Stimulated activated effector memory CD8-positive, alpha-beta T cell treated with anti-CD3 and anti-CD28 coated beads, Interleukin-12 subunit alpha, Interleukin-12 subunit beta, amount 100 ng/mL, for 72 hours (primary cell): Measurements from ENCODE around the gene CCDC154.
"Not testable (repeated sequence)": the region's sequence is repeated elsewhere in the genome, so short reads cannot be mapped to it uniquely, and the experiment has no call there.

Source experiments
- ATAC-seq: fragments of 150-1000 bp; cut with Tn5 transposase; 2 replicates; pipeline ENCODE4 v1.10.0; 2021
- DNase-seq, 2 donors: peaks; one replicate each; pipeline ENCODE4 v3.0.0; 2021 to 2022; ENCODE audit warnings: low spot score in 2 of 2
- H3K27ac Mint-ChIP-seq: one replicate; pipeline ENCODE4 v1.8.0; 2022; ENCODE audit warnings: mild to moderate bottlenecking, mixed read lengths
- H3K36me3 Mint-ChIP-seq: one replicate; pipeline ENCODE4 v1.8.0; 2022; ENCODE audit warnings: mild to moderate bottlenecking, mixed read lengths
- H3K4me1 Mint-ChIP-seq: one replicate; pipeline ENCODE4 v1.8.0; 2022; ENCODE audit warnings: mixed read lengths
- H3K4me3 Mint-ChIP-seq: one replicate; pipeline ENCODE4 v1.8.0; 2022; ENCODE audit warnings: mild to moderate bottlenecking, mixed read lengths
- H3K9me3 Mint-ChIP-seq: one replicate; pipeline ENCODE4 v1.8.0; 2022; ENCODE audit warnings: mixed read lengths

CCDC154 gene

DNA sequence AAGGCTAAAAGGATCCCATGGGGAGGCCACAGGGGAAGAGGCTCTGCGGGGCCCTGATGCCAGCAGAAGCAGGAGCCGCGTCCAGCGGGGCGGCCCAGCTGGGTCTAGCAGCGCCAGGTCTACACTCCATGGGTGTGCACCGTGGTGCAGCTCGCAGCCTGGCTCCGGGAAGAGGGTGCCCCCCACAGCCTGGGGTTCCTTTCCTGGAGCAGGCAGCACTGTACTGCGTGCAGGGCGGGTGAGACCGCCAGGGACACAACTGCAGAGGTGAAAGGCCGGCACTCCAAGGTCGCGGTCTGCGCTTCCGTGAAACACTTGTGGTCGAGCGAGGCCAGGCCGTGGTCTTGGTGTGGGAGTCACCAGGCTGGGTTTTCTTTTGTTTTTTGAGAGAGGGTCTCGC, 6.5 kb upstream of the CCDC154 start:
- H3K9me3 Mint-ChIP-seq, result no peaks in the 10 kb centered on the region
- no peak overlapping the region for H3K27ac Mint-ChIP-seq
- DNase-seq, result no peak
- H3K4me3 Mint-ChIP-seq, result no peak overlapping the region
- no peak for ATAC-seq
- no peaks in the 10 kb centered on the region for H3K4me1 Mint-ChIP-seq
- peaks cover 6% of the 10 kb centered on the region for H3K36me3 Mint-ChIP-seq

DNA sequence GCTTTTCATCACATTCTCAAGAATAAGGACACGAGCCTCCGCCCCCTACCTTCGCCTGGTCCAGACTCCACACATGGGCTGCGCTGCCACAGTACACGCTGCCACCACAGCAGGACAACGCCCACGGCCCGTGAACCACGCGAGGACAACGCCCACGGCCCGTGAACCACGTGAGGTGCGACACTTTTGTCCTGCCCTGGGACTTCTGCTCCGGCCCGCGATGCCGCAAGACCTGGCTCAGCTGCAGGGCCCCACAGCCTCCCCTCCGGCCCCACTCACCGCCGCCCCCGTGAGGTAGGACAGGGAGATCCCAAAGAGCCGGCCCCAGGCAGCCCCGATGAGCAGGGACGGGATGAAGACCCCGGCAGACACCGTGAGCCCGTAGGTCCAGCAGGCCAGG, 5.9 kb upstream of the CCDC154 start:
- ATAC-seq, result no peak
- H3K36me3 Mint-ChIP-seq, result peaks cover 6% of the 10 kb centered on the region

DNA sequence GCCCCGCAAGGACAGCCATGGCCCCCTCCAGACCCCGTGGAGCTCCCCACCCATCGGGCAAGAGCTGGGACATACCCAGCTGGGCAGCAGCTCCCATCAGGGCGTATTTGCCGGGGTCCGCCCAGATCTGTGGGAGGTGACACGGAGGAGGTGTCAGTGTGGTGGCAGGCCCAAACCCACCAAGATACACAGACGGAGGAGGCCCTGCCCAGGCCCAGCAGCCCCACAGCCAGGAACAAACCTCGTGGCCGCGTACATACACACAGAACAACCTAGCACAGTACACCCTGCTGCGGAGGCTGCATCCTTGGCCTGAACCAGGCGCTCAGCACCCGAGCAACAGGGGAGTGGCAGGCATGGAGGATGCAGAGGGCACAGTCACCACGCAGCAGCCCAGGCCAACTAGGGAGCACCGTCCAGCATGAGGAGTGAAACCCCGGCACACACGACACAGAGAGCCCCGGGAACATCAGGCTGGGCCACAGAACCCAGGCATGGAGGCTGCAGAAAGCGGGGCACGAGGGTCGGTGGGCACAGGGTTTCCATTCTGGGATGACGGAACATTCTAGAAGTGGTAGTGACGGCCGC, 4.9 kb upstream of the CCDC154 start:
- H3K4me3 Mint-ChIP-seq, result no peak overlapping the region

More for the DNA sequence above, 5.9 kb upstream of the CCDC154 start:
- no peaks in the 10 kb centered on the region for H3K9me3 Mint-ChIP-seq
- no peak overlapping the region for H3K4me3 Mint-ChIP-seq
- no peaks in the 10 kb centered on the region for H3K4me1 Mint-ChIP-seq
- no peak for DNase-seq
- no peak overlapping the region for H3K27ac Mint-ChIP-seq

DNA sequence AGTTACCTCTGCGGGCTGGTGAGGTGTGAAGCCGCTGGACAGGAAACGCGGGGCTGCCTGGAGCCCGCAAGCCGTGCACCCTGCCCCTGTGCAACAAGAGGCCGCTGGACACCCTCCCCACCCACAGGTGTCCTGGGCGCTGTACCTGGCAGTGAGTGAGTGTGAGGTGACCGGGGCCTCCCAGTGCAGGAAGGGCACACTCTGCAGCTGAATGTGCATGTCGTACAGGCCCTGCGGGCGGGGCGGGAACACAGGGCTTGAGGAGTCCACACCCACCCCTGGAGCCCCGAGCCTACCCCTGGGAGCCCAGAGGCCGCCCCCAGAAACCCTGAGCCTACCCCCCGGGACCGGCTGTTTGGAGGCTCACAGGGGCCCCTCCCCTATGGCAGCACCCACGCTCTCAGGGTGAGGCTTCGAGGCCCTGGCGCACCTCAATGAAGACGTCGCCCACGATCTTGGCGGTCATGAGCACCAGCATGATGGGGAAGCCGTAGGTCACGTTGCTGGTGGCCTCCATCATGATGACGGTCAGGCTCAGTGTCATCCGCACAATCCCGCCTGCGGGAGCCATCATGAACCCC, 4.3 kb upstream of the CCDC154 start:
- DNase-seq (no peak), ATAC-seq (no peak)
- Mint-ChIP-seq H3K36me3 (peaks cover 6% of the 10 kb centered on the region), H3K4me1 (no peaks in the 10 kb centered on the region), H3K4me3 (no peak overlapping the region), H3K9me3 (no peaks in the 10 kb centered on the region), H3K27ac (no peak overlapping the region)

More for the DNA sequence above, 4.9 kb upstream of the CCDC154 start:
- ATAC-seq, result no peak
- Mint-ChIP-seq H3K36me3 (peaks cover 6% of the 10 kb centered on the region), H3K9me3 (no peaks in the 10 kb centered on the region), H3K4me1 (no peaks in the 10 kb centered on the region), H3K27ac (peak overlapping the region; percentile 32)
- DNase-seq, result no peak

DNA sequence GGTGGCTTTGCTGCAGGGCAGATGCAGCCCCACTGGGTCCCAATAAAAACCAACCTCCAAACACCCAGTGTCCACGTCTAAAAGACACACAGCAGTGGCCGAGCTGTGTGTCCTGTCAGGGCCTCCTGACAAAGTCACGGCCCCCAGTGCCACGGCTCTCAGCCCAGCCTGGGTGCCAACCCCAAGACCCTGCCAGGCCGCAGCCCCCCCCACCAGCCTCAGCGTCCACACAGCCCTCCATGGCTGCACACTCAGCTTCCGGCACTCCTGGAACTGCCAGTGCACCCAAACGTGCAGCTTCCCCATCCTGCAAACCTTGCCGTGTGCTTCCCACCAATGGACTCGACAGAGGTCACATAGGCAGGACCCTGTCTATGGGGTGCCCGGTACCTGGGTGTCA, 3.6 kb upstream of the CCDC154 start:
- no peak overlapping the region for H3K27ac Mint-ChIP-seq
- no peak overlapping the region for H3K4me3 Mint-ChIP-seq
- H3K9me3 Mint-ChIP-seq, result no peaks in the 10 kb centered on the region
- DNase-seq, result no peak
- H3K4me1 Mint-ChIP-seq, result no peaks in the 10 kb centered on the region
- ATAC-seq, result no peak
- peaks cover 6% of the 10 kb centered on the region for H3K36me3 Mint-ChIP-seq

DNA sequence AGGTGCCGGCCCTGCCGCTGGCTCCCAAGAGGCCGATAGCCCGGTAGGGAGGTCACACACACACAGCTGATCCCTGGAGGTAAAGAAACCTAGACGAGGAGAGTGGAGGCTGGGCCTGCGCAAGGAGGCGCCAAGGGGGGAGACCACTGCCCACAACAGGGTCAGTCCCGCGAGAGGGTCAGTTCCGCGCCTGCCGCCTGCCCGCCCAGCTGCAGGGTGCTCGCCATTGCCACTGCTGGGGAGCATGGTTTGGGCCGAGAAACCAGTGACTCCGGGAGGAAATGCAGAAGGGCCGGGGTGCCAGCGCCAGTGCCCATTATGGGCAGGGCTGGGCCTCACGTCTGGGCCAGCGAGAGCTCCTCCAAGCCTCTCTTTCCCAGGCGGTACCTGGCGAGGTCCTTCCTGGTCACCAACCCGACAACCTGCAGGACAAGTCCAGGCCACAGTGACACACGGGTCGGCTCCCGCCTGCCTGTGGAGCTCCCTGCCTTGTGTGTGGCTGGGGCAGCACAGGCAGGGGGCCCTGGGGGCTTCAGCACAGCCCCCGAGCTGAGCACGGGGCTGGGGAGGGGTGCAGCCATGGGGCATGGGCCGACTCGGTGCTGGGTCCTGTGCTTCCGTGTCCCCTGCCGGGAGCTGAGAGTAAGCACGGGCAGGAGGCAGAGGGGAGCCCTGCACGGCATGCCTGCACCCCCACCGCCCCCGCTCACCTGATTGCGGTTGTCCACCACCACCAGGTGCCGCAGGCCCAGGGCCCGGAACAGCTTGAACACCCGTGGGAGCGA, 2.1 kb upstream of the CCDC154 start:
- H3K27ac Mint-ChIP-seq, result no peak overlapping the region
- H3K36me3 Mint-ChIP-seq, result peaks cover 6% of the 10 kb centered on the region
- no peak for ATAC-seq
- DNase-seq, result no peak
- H3K4me1 Mint-ChIP-seq, result no peaks in the 10 kb centered on the region
- H3K9me3 Mint-ChIP-seq, result no peaks in the 10 kb centered on the region
- no peak overlapping the region for H3K4me3 Mint-ChIP-seq

DNA sequence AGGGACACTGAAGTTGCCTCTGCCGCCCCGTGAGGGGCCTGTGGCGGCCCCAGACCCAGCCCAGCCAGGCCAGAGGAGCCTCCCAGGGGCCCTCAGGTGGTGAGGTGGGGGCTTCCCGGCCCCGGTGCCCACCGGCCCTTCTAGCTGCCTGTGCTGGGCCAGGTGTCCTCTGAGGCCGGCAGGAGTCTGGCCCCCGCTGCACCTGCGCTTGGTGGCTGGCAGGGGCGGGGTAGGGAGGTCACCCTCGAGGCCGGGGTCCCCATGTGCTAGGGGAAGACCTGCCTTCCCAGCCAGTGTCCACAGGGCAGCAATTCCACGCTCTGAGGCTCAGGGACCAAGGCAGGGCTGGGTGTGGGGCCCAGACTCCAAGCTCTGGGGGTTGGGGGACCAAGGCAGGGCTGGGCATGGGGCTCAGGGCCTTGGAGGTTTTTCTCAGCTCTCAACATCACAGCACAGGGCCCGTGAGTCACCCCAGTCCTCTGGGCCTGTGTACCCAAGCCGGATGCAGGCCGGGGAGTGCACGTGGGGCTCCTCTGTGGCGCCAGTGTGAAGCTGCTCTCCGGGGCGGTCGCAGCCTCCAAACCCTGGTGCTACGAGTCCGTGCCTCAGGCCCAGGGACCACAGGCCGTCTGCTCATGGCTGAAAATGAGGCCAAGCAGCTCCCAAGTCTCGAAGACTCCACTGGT, 1.3 kb upstream of the CCDC154 start:
- H3K4me1 Mint-ChIP-seq, result no peaks in the 10 kb centered on the region
- no peak for DNase-seq
- no peaks in the 10 kb centered on the region for H3K9me3 Mint-ChIP-seq
- no peak overlapping the region for H3K4me3 Mint-ChIP-seq
- H3K36me3 Mint-ChIP-seq, result peaks cover 6% of the 10 kb centered on the region
- no peak overlapping the region for H3K27ac Mint-ChIP-seq
- no peak for ATAC-seq

DNA sequence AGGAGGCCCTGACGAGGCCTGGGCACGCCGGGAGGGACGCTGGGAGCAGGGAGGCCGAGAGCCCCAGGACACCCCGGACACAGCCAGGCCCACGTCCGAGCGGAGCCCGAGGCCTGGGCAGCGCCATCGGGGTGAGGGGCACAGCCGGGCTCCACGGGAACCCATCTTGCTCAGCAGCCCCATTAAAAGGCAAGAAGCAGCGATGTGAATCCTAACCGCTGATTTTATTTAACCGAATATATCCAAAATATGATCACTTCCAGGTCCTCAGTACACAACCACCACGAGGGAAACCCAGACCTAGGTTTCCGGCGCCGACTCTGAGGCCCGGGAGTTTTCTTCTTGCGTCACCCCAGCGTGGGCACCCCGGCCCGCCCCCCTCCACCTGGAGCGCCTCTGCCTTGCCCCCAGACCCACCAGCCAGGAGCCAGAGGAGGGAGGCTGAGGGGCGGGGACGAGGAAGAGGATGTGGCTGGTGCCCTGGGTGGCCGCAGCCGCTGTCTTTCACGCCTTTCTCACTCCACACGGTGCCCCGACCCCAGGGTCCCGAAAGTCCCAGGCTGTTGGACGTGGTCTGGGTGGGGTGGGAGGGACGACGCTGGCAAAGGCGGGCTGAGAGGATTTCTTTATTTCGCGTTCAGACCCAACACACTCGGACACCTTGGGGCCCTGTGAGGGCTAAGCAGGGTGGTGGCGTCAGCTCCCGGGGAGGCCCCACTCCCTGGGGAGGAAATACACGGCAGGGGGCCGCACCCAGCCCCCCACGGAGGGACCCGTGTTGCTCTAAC, 568 bp upstream of the CCDC154 start:
- H3K9me3 Mint-ChIP-seq, result no peaks in the 10 kb centered on the region
- no peak for ATAC-seq

DNA sequence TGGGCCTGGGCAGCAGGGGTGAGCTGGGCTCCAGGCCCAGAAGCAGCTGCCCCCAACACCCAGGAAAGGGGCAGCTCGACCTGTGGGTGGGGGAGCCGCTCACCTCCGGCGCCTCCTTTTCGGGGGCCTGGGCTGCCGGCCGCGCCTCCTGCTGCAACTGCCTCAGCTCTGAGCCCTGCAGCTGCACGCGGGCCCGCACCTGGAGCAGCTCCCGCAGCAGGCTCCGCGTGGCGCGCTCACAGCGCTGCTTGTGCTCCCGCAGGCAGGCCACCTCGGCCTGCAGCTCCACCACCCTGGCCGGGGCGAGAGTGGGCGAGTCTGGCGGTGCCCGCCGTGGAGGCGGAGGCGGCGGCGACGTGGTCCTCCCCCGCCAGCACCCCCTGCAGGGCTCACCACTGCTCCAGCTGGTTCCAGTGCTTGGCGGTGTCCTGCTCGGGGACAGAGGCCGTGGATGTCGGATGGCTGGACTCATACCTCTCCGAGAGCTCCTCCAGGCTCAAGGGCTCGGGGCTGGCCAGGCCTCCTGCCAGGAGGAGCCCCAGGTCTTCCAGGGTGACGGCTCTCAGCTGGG, 868 bp downstream of the CCDC154 start:
- Mint-ChIP-seq H3K9me3 (no peaks in the 10 kb centered on the region), H3K36me3 (peaks cover 6% of the 10 kb centered on the region), H3K27ac (no peak overlapping the region), H3K4me1 (no peaks in the 10 kb centered on the region), H3K4me3 (no peak overlapping the region)
- DNase-seq (no peak), ATAC-seq (no peak)

More for the DNA sequence above, 568 bp upstream of the CCDC154 start:
- Mint-ChIP-seq H3K27ac (no peak overlapping the region), H3K4me3 (no peak overlapping the region), H3K4me1 (no peaks in the 10 kb centered on the region), H3K36me3 (peaks cover 4% of the 10 kb centered on the region)
- DNase-seq, result no peak

DNA sequence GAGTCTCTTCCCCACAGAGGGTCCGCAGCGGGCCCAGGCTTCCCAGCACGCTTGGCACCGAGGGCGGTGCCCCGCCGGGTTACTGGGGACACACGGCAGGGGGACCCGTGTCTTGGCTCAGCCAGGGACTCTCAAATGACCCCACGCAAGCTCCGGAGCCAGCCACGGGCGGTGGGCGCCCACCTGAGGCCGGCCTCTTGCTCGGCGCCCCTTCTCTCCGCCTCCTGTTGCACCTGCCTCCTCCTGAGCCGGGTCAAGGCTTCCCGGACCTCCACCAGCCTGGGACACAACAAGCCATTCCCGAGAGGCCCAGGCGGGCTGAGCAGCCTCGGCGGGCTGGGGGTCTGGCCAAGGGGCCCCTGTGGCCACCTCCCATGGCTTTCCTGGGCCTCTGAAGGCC, 1.7 kb downstream of the CCDC154 start:
- no peaks in the 10 kb centered on the region for H3K4me1 Mint-ChIP-seq
- ATAC-seq, result no peak
- peaks cover 6% of the 10 kb centered on the region for H3K36me3 Mint-ChIP-seq
- H3K9me3 Mint-ChIP-seq, result no peaks in the 10 kb centered on the region
- H3K27ac Mint-ChIP-seq, result no peak overlapping the region
- H3K4me3 Mint-ChIP-seq, result no peak overlapping the region
- DNase-seq, result no peak

DNA sequence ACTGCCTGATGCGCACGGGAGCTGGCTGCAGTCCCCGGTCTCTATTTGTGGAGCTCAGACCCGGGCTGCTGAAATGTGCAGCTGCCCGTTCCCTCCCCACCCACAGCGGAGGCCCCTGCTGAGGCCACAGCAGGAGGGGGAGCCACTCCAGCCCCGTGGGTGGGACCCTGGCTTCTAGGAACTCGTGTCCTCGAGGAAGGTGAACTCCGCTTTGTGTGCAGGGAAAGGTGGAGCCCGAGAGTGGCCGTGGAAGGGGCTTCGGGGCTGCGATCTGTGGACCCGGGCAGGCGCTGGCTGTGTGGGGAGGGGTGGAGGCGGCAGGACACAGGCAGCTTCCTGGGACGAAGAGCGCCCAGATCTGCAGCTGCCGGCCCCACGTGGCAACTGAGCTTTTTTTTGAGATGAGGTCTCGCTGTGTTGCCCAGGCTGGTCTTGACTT, 2.9 kb downstream of the CCDC154 start:
- peaks cover 6% of the 10 kb centered on the region for H3K36me3 Mint-ChIP-seq
- DNase-seq (no peak), ATAC-seq (no peak)
- H3K4me3 Mint-ChIP-seq, result no peak overlapping the region
- no peaks in the 10 kb centered on the region for H3K4me1 Mint-ChIP-seq
- no peaks in the 10 kb centered on the region for H3K9me3 Mint-ChIP-seq
- no peak overlapping the region for H3K27ac Mint-ChIP-seq

DNA sequence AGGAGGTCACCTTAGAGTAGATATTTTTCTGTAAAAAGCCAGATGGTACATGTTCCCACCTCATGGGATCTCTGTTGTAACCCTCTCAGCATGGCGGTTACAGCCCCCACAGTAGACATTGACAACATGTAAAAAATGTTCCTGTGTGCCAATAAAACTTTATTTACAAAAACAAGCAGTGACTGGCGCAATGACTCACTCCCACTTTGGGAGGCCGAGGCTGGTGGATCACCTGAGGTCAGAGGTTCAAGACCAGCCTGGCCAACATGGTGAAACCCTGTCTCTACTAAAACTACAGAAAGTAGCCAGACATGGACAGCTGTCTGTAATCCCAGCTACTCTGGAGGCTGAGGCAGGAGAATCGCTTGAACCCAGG, 4.7 kb downstream of the CCDC154 start:
- H3K36me3 Mint-ChIP-seq, H3K4me3 Mint-ChIP-seq, H3K9me3 Mint-ChIP-seq, ATAC-seq, H3K4me1 Mint-ChIP-seq, H3K27ac Mint-ChIP-seq, DNase-seq: not testable (repeated sequence)

DNA sequence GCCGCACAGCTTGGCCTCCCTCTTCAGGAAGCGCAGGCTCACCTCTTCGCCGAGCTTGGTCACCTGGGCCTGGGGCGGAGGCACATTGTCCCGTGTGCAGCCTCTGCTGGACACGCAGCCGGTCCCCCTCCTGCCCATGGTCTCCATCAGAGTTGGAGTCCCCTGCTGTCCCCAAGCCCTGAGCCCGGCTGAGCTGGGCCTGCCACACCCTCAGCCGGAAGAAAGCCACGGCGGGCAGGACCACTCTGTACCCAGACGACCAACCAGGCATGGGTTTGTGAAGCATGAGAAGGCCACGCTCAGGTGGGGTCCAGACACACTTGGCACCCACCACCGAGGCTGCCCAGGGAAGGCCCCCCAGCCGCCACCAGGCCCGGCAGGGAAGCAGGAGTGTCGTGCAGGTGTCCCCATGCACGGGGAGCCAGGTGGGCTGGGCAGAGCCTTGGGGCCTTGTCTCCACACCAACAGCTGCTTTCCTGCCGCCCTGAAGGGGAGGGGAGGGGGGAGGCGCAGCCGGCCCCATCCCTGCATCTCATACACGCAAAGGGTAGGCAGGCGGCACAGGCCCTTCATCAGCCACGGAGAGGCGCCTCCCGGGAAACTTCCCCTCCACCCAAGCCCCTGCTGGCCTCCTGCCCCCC, 5.2 kb downstream of the CCDC154 start:
- no peak for DNase-seq
- Mint-ChIP-seq H3K4me1 (no peaks in the 10 kb centered on the region), H3K36me3 (peaks cover 6% of the 10 kb centered on the region), H3K4me3 (no peak overlapping the region), H3K9me3 (no peaks in the 10 kb centered on the region), H3K27ac (no peak overlapping the region)
- no peak for ATAC-seq

DNA sequence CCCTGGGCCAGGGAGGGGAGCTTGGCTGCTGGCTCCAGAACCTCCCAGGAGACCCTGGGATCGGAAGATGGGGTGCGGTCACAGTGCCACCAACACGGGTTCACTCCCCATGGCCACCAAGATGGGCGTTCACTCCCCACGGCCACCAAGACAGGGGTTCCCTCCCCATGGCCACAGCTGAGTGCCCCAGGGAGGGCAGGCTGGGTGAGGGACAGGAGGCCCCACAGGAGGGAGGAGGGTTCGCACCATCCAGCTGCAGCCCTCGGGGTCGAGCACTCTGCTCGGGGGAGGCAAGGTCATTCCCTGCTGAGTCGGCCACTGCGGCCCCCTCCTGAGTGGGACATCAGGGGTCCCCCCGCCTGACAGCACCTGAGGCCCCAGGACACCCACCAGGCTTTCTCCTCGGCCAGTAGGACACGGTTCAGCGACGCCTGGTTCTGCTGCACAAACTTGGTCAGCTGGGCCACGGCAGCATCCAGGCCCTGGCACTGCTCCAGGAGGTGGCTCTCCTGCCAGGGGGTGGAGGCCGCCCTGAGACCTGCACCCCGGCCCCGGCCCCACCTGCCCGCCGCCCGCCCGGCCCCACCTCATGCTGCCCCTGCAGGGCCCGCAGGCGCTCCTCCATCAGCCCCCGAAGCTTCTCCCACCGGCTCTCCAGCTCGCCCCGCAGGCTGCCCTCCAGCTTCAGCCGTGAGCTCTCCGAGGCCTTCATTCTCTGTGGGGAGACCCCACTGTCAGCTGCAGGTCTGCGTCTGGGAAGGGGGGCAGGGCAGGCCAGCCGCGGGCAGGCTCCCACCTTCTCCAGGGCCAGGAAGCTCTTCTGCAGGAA, 5.9 kb downstream of the CCDC154 start:
- no peak for ATAC-seq
- no peak overlapping the region for H3K4me3 Mint-ChIP-seq
- H3K27ac Mint-ChIP-seq, result no peak overlapping the region
- H3K4me1 Mint-ChIP-seq, result no peaks in the 10 kb centered on the region
- no peaks in the 10 kb centered on the region for H3K9me3 Mint-ChIP-seq
- DNase-seq, result no peak
- H3K36me3 Mint-ChIP-seq, result peaks cover 6% of the 10 kb centered on the region
